Measurements from ENCODE around the gene CHERP. TPM values are rescaled to one million over a fixed set of nuclear protein-coding genes. Genes with fewer than 3 reads are reported as not detected.
"Not testable (repeated sequence)": the region's sequence is repeated elsewhere in the genome, so short reads cannot be mapped to it uniquely, and the experiment has no call there.

CHERP gene
- total RNA-seq, 4 donors from 2014 or later: 13.3 to 35.6 (median 18.9) TPM

DNA sequence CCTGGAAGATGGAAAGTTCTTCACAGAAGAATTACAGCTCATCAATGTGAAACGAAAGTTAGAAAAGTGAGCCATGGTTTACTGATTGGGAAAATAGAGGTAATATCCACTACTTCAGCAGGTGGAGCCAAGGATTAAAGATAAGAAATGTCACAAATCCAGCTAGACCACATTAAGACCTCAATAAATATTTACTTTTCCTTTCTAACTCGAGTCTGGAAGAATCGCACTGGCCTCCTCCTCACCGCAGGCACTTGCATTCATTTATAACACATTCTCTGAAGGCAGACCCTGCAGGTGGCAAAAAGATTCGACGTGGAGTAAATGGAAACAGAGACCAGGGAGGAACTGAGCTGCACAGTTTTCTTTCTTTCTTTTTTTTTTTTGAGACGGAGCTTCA lies 22.6 kb upstream of the CHERP start:
- Histone ChIP-seq H3K36me3 (peaks cover 90% of the 10 kb centered on the region), H3K4me3 (no peak overlapping the region), H3K9me3 (no peaks in the 10 kb centered on the region), H3K27me3 (no peaks in the 10 kb centered on the region), H3K4me1 (peaks cover 8% of the 10 kb centered on the region), H3K27ac (no peak overlapping the region)
- TF ChIP-seq POLR2A (IDR thresholded peaks at IDR 0.05) (no peak), POLR2AphosphoS5 (IDR thresholded peaks at IDR 0.05) (no peak), EP300 (IDR thresholded peaks at IDR 0.05) (no peak)
- TF ChIP-seq, protein P1, sequence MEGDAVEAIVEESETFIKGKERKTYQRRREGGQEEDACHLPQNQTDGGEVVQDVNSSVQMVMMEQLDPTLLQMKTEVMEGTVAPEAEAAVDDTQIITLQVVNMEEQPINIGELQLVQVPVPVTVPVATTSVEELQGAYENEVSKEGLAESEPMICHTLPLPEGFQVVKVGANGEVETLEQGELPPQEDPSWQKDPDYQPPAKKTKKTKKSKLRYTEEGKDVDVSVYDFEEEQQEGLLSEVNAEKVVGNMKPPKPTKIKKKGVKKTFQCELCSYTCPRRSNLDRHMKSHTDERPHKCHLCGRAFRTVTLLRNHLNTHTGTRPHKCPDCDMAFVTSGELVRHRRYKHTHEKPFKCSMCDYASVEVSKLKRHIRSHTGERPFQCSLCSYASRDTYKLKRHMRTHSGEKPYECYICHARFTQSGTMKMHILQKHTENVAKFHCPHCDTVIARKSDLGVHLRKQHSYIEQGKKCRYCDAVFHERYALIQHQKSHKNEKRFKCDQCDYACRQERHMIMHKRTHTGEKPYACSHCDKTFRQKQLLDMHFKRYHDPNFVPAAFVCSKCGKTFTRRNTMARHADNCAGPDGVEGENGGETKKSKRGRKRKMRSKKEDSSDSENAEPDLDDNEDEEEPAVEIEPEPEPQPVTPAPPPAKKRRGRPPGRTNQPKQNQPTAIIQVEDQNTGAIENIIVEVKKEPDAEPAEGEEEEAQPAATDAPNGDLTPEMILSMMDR (IDR thresholded peaks at IDR 0.05): no peak
- DNase-seq (ENCODE audit: low spot score in 2 of 2): no peak
- WGBS: 86% methylated on average over 7 of the region's 7 CpGs

GRCh38 chr19:16562608-16563025 lies 20.4 kb upstream of the CHERP start:
- 96% methylated on average over 6 of the region's 6 CpGs for WGBS
- no peak overlapping the region for H3K27ac ChIP-seq
- no peaks in the 10 kb centered on the region for H3K27me3 ChIP-seq
- H3K36me3 ChIP-seq: peaks cover 90% of the 10 kb centered on the region
- DNase-seq (ENCODE audit: low spot score in 2 of 2): no peak
- H3K4me3 ChIP-seq: no peak overlapping the region
- no peaks in the 10 kb centered on the region for H3K4me1 ChIP-seq
- TF ChIP-seq POLR2AphosphoS5 (IDR thresholded peaks at IDR 0.05) (no peak), POLR2A (IDR thresholded peaks at IDR 0.05) (no peak), EP300 (IDR thresholded peaks at IDR 0.05) (no peak)
- TF ChIP-seq, protein P1 (IDR thresholded peaks at IDR 0.05): no peak
- no peaks in the 10 kb centered on the region for H3K9me3 ChIP-seq

DNA sequence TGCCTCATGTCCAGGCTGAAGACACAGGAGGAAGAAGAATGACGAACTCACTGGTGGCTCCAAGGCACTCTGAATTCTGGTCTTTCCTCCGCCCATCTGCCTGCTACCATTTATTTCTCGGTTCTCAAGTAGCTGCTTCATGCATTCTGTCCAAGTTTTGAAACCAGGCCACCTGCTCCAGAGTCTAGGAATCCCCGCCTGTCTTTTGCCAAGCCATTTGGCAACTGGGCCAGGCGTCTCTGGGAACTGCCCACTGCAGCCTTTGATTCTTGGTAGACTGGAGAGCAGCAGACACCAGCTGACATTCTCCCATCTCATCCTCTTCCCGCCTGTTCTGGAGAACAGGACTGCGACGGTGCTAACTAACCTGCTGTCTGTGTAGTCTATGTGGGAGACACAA lies 19.1 kb upstream of the CHERP start:
- no peak overlapping the region for H3K27ac ChIP-seq
- no peak for TF ChIP-seq POLR2AphosphoS5 (IDR thresholded peaks at IDR 0.05)
- no peak for TF ChIP-seq EP300 (IDR thresholded peaks at IDR 0.05)
- TF ChIP-seq, protein P1 (IDR thresholded peaks at IDR 0.05): no peak
- no peak for TF ChIP-seq POLR2A (IDR thresholded peaks at IDR 0.05)
- DNase-seq (ENCODE audit: low spot score in 2 of 2): no peak
- H3K4me3 ChIP-seq: no peak overlapping the region
- H3K36me3 ChIP-seq: peaks cover 83% of the 10 kb centered on the region
- H3K27me3 ChIP-seq: no peaks in the 10 kb centered on the region
- no peaks in the 10 kb centered on the region for H3K4me1 ChIP-seq
- WGBS: 84% methylated on average over 6 of the region's 8 CpGs
- no peaks in the 10 kb centered on the region for H3K9me3 ChIP-seq

DNA sequence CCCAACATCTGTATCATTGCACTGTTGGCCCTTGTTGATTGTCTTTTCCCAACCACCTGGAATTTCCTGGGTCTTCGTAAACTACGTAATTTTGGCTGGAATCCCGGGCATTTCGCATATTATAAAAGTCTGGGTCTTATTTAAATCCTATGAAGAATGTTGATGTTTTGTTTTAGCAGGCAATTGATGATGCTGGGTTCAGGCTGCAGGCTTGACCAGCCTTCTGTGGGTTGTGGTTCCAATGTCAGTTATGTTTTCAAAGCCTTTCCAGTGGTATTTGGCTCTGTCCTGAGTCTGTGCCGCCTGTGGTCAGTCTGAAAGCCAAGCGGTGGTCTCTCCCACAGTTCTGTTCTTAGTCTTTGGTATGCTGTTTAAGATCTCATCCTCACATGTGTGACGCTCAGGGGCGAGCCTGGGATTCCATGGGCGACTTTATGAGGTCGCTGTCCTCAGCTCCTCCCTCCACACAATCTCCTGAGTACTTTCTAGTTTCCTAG lies 17.6 kb upstream of the CHERP start:
- no peak for DNase-seq (ENCODE audit: low spot score in 2 of 2)
- no peaks in the 10 kb centered on the region for H3K4me1 ChIP-seq
- no peak overlapping the region for H3K4me3 ChIP-seq
- H3K27ac ChIP-seq: no peak overlapping the region
- no peaks in the 10 kb centered on the region for H3K9me3 ChIP-seq
- H3K27me3 ChIP-seq: no peaks in the 10 kb centered on the region
- WGBS: 91% methylated on average over 10 of the region's 10 CpGs
- peaks cover 86% of the 10 kb centered on the region for H3K36me3 ChIP-seq
- no peak for TF ChIP-seq POLR2AphosphoS5 (IDR thresholded peaks at IDR 0.05)
- TF ChIP-seq, protein P1 (IDR thresholded peaks at IDR 0.05): no peak
- no peak for TF ChIP-seq POLR2A (IDR thresholded peaks at IDR 0.05)
- TF ChIP-seq EP300 (IDR thresholded peaks at IDR 0.05): no peak

- no peak for TF ChIP-seq POLR2A (IDR thresholded peaks at IDR 0.05)
- Histone ChIP-seq H3K4me3 (no peak overlapping the region), H3K36me3 (peaks cover 76% of the 10 kb centered on the region), H3K27ac (no peak overlapping the region), H3K9me3 (no peaks in the 10 kb centered on the region), H3K4me1 (no peaks in the 10 kb centered on the region), H3K27me3 (no peaks in the 10 kb centered on the region)
- DNase-seq (ENCODE audit: low spot score in 2 of 2): no peak
- 64% methylated on average over 8 of the region's 8 CpGs for WGBS
Measured at GRCh38 chr19:16554776-16555175, 12.5 kb upstream of the CHERP start.

DNA sequence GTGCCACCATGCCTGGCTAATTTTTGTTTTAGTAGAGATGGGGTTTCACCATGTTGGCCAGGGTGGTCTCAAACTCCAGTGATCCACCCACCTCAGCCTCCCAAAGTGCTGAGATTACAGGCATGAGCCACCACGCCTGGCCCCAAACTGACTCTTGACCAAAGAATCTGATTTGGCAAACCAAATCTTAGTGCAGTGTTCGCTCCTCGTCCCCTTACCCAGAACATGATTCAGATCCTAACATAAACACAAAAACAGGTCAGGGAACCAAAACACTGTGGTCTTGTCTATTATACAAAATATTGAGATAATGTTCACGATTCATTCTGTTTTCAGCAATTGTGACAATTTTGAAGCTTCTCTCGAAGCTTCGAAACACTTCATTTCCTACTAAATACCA lies 9.7 kb upstream of the CHERP start:
- WGBS: 93% methylated on average over 6 of the region's 6 CpGs

More for the DNA sequence above, 9.7 kb upstream of the CHERP start:
- peaks cover 60% of the 10 kb centered on the region for H3K36me3 ChIP-seq
- DNase-seq (ENCODE audit: low spot score in 2 of 2); H3K4me1 ChIP-seq; H3K4me3 ChIP-seq; H3K27me3 ChIP-seq; H3K9me3 ChIP-seq; H3K27ac ChIP-seq: not testable (repeated sequence)
